ENCODE measurements around the gene STAB1. TPM values are rescaled to one million over a fixed set of nuclear protein-coding genes. Genes with fewer than 3 reads are reported as not detected.
A peak's percentile ranks its signal among the peaks of the same experiment; 100 is the strongest.

STAB1 gene
- total and polyA plus RNA-seq, 2 of the 13 experiments (the other 11 are each of a cell fraction or from before 2014, with no cell fraction given), result 0.09 to 0.34 TPM

DNA sequence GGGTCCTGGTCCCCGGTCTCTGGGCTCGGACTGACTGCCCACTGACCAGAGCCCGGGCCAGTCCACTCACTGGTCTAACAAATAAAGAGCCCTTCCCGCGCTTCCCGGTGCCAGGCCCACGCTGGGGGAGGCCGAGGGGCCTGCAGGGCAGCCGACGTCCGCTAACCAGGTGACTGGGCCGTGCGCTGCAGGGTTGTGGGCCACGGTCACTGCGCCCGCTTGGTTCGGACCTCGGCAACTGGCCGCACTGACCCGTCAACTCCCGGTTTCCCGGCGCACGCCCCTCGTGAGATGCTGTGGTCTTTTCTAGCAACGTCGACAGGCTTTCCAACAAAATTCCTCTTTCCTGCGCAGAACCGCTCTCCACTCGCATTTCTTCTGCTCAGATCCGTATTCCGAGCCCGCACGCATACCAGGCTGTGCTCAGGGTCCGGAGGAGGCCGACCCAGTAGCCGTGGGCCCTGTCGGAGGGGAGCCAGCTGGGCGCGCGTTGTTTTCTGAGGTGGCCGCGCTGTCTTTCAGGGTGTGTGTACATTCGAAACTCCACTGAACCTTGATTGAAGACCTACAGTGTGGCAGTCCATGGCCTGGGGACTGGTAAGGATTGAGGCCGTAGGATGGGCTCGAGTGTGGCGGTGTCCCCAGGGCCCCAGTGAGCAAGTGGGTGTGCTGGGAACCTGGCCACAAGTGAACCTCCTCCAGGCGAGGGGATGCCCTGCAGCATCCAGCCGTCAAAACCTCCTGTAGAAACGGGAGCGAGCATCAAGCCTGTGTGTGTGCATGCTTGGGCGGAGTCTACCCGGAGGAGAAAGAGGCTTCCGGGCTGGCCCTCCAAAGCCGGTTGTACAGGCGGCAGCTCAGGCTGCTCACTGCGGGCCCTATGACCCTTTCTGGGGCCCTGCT, 39.4 kb downstream of the STAB1 start (continued):
- TF ChIP-seq, protein P1, sequence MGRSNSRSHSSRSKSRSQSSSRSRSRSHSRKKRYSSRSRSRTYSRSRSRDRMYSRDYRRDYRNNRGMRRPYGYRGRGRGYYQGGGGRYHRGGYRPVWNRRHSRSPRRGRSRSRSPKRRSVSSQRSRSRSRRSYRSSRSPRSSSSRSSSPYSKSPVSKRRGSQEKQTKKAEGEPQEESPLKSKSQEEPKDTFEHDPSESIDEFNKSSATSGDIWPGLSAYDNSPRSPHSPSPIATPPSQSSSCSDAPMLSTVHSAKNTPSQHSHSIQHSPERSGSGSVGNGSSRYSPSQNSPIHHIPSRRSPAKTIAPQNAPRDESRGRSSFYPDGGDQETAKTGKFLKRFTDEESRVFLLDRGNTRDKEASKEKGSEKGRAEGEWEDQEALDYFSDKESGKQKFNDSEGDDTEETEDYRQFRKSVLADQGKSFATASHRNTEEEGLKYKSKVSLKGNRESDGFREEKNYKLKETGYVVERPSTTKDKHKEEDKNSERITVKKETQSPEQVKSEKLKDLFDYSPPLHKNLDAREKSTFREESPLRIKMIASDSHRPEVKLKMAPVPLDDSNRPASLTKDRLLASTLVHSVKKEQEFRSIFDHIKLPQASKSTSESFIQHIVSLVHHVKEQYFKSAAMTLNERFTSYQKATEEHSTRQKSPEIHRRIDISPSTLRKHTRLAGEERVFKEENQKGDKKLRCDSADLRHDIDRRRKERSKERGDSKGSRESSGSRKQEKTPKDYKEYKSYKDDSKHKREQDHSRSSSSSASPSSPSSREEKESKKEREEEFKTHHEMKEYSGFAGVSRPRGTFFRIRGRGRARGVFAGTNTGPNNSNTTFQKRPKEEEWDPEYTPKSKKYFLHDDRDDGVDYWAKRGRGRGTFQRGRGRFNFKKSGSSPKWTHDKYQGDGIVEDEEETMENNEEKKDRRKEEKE (IDR thresholded peaks at IDR 0.05), result no peak
- TF ChIP-seq ZNF724P (CRISPR knock-in tag; IDR thresholded peaks at IDR 0.05; ENCODE audit: borderline replicate concordance) (no peak), ZSCAN30 (CRISPR knock-in tag; IDR thresholded peaks at IDR 0.05) (no peak), ATF7 (IDR thresholded peaks at IDR 0.05) (no peak), ATF7 (CRISPR knock-in tag; IDR thresholded peaks at IDR 0.05) (no peak), ZNF614 (CRISPR knock-in tag; IDR thresholded peaks at IDR 0.05; ENCODE audit: borderline replicate concordance) (peak; percentile 13; the same call in 1 of the 2 replicates), RXRA (CRISPR knock-in tag; IDR thresholded peaks at IDR 0.05) (no peak), ZNF768 (CRISPR knock-in tag; IDR thresholded peaks at IDR 0.05) (no peak), ZNF720 (CRISPR knock-in tag; IDR thresholded peaks at IDR 0.05) (no peak), JARID2 (CRISPR knock-in tag; IDR thresholded peaks at IDR 0.05; ENCODE audit: insufficient replicate concordance) (no peak), JUNB (CRISPR knock-in tag; IDR thresholded peaks at IDR 0.05; ENCODE audit: borderline replicate concordance) (no peak), PITX1 (CRISPR knock-in tag; IDR thresholded peaks at IDR 0.05) (no peak), AGO1 (IDR thresholded peaks at IDR 0.05; ENCODE audit: low read depth, low read length, poor library complexity, severe bottlenecking) (no peak)
- TF ChIP-seq, protein P2, sequence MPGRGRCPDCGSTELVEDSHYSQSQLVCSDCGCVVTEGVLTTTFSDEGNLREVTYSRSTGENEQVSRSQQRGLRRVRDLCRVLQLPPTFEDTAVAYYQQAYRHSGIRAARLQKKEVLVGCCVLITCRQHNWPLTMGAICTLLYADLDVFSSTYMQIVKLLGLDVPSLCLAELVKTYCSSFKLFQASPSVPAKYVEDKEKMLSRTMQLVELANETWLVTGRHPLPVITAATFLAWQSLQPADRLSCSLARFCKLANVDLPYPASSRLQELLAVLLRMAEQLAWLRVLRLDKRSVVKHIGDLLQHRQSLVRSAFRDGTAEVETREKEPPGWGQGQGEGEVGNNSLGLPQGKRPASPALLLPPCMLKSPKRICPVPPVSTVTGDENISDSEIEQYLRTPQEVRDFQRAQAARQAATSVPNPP (CRISPR knock-in tag; IDR thresholded peaks at IDR 0.05), result no peak
- TF ChIP-seq, protein P3, sequence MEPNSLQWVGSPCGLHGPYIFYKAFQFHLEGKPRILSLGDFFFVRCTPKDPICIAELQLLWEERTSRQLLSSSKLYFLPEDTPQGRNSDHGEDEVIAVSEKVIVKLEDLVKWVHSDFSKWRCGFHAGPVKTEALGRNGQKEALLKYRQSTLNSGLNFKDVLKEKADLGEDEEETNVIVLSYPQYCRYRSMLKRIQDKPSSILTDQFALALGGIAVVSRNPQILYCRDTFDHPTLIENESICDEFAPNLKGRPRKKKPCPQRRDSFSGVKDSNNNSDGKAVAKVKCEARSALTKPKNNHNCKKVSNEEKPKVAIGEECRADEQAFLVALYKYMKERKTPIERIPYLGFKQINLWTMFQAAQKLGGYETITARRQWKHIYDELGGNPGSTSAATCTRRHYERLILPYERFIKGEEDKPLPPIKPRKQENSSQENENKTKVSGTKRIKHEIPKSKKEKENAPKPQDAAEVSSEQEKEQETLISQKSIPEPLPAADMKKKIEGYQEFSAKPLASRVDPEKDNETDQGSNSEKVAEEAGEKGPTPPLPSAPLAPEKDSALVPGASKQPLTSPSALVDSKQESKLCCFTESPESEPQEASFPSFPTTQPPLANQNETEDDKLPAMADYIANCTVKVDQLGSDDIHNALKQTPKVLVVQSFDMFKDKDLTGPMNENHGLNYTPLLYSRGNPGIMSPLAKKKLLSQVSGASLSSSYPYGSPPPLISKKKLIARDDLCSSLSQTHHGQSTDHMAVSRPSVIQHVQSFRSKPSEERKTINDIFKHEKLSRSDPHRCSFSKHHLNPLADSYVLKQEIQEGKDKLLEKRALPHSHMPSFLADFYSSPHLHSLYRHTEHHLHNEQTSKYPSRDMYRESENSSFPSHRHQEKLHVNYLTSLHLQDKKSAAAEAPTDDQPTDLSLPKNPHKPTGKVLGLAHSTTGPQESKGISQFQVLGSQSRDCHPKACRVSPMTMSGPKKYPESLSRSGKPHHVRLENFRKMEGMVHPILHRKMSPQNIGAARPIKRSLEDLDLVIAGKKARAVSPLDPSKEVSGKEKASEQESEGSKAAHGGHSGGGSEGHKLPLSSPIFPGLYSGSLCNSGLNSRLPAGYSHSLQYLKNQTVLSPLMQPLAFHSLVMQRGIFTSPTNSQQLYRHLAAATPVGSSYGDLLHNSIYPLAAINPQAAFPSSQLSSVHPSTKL (CRISPR knock-in tag; IDR thresholded peaks at IDR 0.05), result no peak
- TF ChIP-seq, protein P4, sequence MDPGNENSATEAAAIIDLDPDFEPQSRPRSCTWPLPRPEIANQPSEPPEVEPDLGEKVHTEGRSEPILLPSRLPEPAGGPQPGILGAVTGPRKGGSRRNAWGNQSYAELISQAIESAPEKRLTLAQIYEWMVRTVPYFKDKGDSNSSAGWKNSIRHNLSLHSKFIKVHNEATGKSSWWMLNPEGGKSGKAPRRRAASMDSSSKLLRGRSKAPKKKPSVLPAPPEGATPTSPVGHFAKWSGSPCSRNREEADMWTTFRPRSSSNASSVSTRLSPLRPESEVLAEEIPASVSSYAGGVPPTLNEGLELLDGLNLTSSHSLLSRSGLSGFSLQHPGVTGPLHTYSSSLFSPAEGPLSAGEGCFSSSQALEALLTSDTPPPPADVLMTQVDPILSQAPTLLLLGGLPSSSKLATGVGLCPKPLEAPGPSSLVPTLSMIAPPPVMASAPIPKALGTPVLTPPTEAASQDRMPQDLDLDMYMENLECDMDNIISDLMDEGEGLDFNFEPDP (CRISPR knock-in tag; conservative IDR thresholded peaks at IDR 0.05), result no peak
- TF ChIP-seq, protein P5, sequence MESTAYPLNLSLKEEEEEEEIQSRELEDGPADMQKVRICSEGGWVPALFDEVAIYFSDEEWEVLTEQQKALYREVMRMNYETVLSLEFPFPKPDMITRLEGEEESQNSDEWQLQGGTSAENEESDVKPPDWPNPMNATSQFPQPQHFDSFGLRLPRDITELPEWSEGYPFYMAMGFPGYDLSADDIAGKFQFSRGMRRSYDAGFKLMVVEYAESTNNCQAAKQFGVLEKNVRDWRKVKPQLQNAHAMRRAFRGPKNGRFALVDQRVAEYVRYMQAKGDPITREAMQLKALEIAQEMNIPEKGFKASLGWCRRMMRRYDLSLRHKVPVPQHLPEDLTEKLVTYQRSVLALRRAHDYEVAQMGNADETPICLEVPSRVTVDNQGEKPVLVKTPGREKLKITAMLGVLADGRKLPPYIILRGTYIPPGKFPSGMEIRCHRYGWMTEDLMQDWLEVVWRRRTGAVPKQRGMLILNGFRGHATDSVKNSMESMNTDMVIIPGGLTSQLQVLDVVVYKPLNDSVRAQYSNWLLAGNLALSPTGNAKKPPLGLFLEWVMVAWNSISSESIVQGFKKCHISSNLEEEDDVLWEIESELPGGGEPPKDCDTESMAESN (CRISPR knock-in tag; conservative IDR thresholded peaks at IDR 0.05), result no peak

Data from HepG2 (cell line).